ENCODE results near the gene MTMR12. TPM values are rescaled to one million over a fixed set of nuclear protein-coding genes. Genes with fewer than 3 reads are reported as not detected.
"Not testable (repeated sequence)": the region's sequence is repeated elsewhere in the genome, so short reads cannot be mapped to it uniquely, and the experiment has no call there.

MTMR12 gene
- total and polyA plus RNA-seq, 2 experiments from 2014 or later = 18.3 to 51.6 TPM

GRCh38 chr5:32282633-32283032, 30.1 kb downstream of the MTMR12 start:
- Histone ChIP-seq H3K36me3 (ENCODE audit: insufficient read depth) (peaks cover 4% of the 10 kb centered on the region; the same call in 1 of the 2 replicates), H3K79me2 (replicated peaks; ENCODE audit: insufficient read depth) (peaks cover 95% of the 10 kb centered on the region), H4K20me1 (replicated peaks; ENCODE audit: insufficient read depth) (peaks cover 7% of the 10 kb centered on the region), H3K9me2 (ENCODE audit: insufficient read depth) (no peaks in the 10 kb centered on the region), H3K4me1 (ENCODE audit: insufficient read depth) (peaks cover 67% of the 10 kb centered on the region), H3K27me3 (ENCODE audit: insufficient read depth) (no peaks in the 10 kb centered on the region), H3K4me2 (peak overlapping the region; percentile 15; the same call in 1 of the 2 replicates), H3F3A (replicated peaks; ENCODE audit: low read depth) (no peaks in the 10 kb centered on the region; the same call in 1 of the 2 replicates), H3K4me3 (no peak overlapping the region), H3K27ac (ENCODE audit: low read depth) (0 out of 2 replicates have a peak overlapping the region, but pooled peaks have one; percentile 1), H2AFZ (no peak overlapping the region)
- no peak for ATAC-seq
- no peak overlapping the region for H3K27ac Mint-ChIP-seq
- peaks cover 39% of the 10 kb centered on the region for H3K36me3 Mint-ChIP-seq (ENCODE audit: low read depth)
- DNase-seq (ENCODE audit: low spot score) = no peak
- H3K27me3 Mint-ChIP-seq (ENCODE audit: insufficient read depth, low read depth, poor library complexity) = peaks cover 4% of the 10 kb centered on the region
- no peaks in the 10 kb centered on the region for H3K9me3 Mint-ChIP-seq
- H3K4me3 Mint-ChIP-seq = no peak overlapping the region; the same call in 2 of the 3 replicates
- TF ChIP-seq NANOG (IDR thresholded peaks at IDR 0.05; ENCODE audit: borderline replicate concordance) (no peak), ZNF114 (CRISPR knock-in tag; IDR thresholded peaks at IDR 0.05) (no peak), REST (IDR thresholded peaks at IDR 0.05; ENCODE audit: unreplicated experiment) (no peak), POLR2AphosphoS5 (IDR thresholded peaks at IDR 0.05; ENCODE audit: low read depth) (no peak), EZH2 (IDR thresholded peaks at IDR 0.05; ENCODE audit: low read depth, unreplicated experiment) (no peak), CREB1 (CRISPR knock-in tag; IDR thresholded peaks at IDR 0.05; ENCODE audit: low read depth) (no peak)
- H3K4me1 Mint-ChIP-seq = peaks cover 65% of the 10 kb centered on the region

GRCh38 chr5:32281378-32282133, 31.2 kb downstream of the MTMR12 start:
- H3K79me2 ChIP-seq (replicated peaks; ENCODE audit: insufficient read depth) = peaks cover 84% of the 10 kb centered on the region
- peak overlapping the region; percentile 47; the same call in 1 of the 2 replicates for H3K27ac ChIP-seq (ENCODE audit: low read depth)
- not testable (repeated sequence) for H3K36me3 ChIP-seq (ENCODE audit: insufficient read depth); DNase-seq (ENCODE audit: low spot score); H4K20me1 ChIP-seq (replicated peaks; ENCODE audit: insufficient read depth); H3K27me3 Mint-ChIP-seq (ENCODE audit: insufficient read depth, low read depth, poor library complexity); H3K4me2 ChIP-seq; H2AFZ ChIP-seq; H3K27ac Mint-ChIP-seq; H3F3A ChIP-seq (replicated peaks; ENCODE audit: low read depth); H3K4me3 Mint-ChIP-seq; H3K4me3 ChIP-seq; H3K9me2 ChIP-seq (ENCODE audit: insufficient read depth); H3K9me3 Mint-ChIP-seq; ATAC-seq; H3K27me3 ChIP-seq (ENCODE audit: insufficient read depth)
- Mint-ChIP-seq H3K36me3 (ENCODE audit: low read depth) (peaks cover 43% of the 10 kb centered on the region), H3K4me1 (peaks cover 58% of the 10 kb centered on the region)
- H3K4me1 ChIP-seq (ENCODE audit: insufficient read depth) = peaks cover 63% of the 10 kb centered on the region

Data from GM23338 (cell line).